T-helper 22 cell (primary cell): ENCODE data around the gene CRYAA.
"Not testable (repeated sequence)": the region's sequence is repeated elsewhere in the genome, so short reads cannot be mapped to it uniquely, and the experiment has no call there.

Source experiments
- DNase-seq: peaks from one replicate; pipeline ENCODE4 v3.0.0-alpha.2; 2020; ENCODE audit warnings: low read depth

The CRYAA gene

DNA sequence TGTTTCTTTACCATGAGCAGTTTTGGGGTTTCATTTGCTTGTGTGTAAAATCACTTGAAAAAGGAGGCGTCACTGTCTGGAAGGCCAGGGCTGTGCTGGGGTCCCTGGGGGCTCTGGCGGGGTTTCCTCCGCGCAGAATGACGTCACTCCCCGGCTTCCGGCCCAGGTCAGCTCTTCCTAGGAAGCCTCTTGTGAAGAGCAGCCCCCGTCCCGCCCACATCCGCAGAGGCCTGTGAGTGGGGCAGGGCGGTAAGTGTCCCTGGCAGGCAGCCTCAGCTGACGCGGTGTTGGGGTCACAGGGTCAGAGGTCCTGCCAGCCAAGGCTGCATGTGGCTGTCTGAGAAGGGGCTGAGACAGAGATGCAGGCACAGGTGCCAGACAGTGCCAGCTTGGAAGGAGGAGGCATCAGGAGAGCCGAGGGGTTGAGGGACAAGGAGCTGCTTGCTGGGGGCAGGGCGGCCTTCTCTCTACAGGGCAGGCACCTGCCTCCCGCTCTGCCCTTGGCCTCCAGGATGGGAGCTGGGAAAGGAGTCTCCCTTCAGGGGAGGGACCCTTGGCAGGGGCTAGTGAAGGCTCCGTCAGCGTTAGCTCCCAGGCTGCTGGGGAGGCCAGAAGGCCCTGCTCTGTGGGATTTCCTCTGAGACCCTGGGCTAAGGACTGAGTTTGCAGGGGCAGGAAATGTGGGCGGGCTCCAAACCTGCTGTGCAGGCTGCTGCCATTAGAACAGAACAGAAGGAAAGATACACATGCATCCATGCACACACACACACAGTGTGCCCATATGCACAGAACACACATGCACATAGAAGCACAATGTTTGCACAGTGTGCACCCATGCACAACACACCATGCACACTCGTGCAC lies 8.5 kb downstream of the CRYAA start:
- not testable (repeated sequence) for DNase-seq

GRCh38 chr21:43178175-43178826 lies 9.5 kb downstream of the CRYAA start:
- DNase-seq: not testable (repeated sequence)

GRCh38 chr21:43181033-43181432 lies 12.2 kb downstream of the CRYAA start:
- not testable (repeated sequence) for DNase-seq

DNA sequence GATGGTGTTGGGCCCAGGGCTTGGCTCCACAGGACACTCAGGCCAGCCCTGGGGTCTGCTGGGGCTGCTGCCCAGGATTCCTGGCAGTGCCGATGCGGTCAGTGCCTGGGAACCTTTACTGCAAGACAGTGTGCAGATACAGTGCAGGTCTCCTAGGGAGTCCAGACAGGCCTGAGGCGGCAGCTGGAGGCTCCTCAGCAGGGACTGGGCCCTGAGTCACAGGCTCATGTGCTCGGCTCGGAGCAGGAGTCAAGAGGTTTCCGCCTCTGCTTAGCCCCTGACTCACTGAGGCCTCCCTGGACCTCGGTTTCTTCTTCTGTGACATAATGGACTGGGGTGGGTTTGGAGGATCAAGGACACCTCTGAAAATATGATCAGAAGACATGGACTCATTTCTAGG lies 18.5 kb downstream of the CRYAA start:
- DNase-seq: not testable (repeated sequence)

DNA sequence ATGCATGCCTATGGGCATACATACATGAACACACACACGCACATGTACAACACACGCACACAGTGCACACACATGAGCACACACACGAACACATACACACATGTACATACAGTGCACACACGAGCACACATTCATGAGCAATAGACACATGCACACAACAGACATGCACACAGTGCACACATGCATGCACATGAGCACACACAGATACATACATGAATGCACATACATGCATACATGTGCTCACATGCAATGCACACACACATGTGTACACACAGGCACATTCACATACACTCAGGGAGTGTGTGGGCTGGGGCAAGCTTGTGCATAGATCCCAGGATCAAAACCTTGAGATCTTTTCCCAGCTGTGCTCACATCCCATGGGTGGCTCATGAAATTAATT lies 18.9 kb downstream of the CRYAA start:
- DNase-seq: no peak

GRCh38 chr21:43188181-43188580 lies 19.4 kb downstream of the CRYAA start:
- DNase-seq: no peak

GRCh38 chr21:43188592-43189210 lies 19.9 kb downstream of the CRYAA start:
- DNase-seq: no peak

- no peak for DNase-seq
Observed at GRCh38 chr21:43189936-43190335, 21.1 kb downstream of the CRYAA start.

DNA sequence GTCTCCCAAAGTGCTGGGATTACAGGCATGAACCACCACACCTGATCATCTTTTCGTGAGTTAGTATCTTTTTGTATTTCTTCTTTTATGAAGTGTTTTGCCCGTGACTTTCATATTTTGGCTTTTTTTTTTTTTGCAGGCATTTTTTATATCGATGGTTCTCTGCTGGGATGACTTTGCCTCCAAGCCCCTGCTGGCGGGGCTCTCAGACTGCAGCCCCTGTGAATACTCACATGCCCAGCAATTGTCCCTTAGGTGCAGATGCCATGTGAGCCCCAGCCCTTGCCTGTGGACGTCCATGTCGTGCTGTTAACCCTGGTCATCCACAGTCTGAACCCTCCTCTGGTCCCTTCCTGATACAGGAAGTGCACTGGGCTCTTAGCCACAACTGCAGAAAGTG lies 21.7 kb downstream of the CRYAA start:
- no peak for DNase-seq

DNA sequence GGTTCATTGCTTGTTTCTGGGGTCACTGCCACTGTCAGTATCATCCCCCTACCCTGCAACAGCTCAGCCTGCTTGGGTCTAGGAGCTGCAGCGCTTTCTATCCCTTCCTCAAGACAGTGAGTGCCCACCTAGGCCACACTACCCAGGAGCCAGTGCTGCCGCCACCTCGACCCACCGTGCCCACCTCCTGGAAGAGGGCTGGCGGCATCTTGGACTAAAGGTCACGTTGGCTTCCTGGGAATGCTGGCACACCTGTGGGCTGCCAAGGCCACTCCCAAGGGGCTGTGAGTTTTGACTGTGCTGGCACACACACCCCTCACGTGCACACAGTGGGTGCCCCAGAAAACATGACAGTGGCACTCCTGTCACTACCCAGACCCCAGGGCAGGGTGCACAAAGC lies 22.1 kb downstream of the CRYAA start:
- DNase-seq: no peak

GRCh38 chr21:43191521-43191920 lies 22.7 kb downstream of the CRYAA start:
- DNase-seq: no peak

DNA sequence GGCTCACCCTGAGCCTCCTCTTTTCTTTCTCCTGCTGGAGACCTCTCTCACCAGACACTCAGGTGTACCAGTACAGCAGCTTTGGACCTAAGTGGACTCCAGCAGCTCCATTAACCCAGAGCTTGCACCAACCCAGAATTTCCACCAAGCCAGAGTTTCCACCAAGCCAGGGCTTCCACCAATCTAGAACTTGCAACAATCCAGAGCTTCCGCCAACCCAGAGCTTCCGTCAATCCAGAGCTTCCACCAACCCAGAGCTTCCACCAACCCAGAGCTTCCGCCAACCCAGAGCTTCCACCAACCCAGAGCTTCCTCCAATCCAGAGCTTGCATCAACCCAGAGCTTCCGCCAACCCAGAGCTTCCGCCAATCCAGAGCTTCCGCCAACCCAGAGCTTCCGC lies 23.2 kb downstream of the CRYAA start:
- no peak for DNase-seq

DNA sequence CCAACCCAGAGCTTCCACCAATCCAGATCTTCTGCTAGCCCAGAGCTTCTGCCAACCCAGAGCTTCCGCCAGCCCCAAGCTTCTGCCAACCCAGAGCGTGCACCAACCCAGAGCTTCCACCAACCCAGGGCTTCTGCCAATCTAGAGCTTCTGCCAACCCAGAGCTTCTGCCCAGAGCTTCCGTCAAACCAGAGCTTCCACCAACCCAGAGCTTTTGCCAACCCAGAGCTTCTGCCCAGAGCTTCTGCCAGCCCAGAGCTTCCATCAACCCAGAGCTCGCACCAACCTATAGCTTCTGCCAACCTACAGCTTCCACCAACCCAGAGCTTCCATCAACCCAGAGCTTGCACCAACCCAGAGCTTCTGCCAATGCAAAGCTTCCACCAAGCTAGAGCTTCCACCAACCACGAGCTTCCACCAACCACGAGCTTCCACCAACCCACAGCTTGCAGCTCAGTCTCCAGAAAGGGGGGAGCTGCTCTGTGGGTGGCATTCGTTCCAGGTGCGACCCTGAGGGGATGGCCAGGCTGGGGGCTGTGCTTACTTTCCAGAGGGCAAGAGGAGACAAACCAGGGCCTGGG lies 23.8 kb downstream of the CRYAA start:
- no peak for DNase-seq

GRCh38 chr21:43193088-43193650 lies 24.4 kb downstream of the CRYAA start:
- no peak for DNase-seq

DNA sequence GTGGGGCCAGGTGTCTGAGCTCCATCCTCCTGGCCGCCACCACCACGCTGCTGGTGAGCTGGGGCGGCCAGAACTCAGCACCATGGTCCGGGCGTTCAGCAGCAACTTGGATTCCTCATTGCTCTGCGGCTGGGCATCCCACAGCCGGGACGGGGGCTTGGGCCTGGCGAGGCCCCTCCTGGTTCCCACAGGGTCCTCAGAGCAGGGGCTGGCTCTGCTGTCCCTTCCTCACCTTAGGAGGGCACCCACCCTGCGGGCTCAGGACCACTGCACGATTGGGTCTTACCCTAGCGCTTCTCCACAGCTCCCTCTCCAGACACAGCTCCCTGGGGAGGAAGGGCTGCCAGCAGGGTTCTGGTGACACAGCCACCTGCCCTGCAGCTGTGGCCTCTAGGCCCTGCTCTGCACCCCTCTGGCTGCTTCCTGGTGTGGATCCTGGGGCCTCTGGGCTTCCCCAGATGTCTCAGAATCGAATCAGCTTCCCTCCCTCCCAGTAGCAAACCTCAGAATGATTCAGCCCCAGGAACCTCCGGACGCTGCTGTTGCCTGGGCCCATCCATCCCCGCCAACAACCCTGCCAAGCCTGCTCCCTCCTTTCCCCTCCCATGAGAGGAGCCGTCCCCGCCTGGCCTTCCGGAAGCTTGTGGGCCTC lies 25.0 kb downstream of the CRYAA start:
- no peak for DNase-seq

GRCh38 chr21:43194303-43195120 lies 25.7 kb downstream of the CRYAA start:
- no peak for DNase-seq

DNA sequence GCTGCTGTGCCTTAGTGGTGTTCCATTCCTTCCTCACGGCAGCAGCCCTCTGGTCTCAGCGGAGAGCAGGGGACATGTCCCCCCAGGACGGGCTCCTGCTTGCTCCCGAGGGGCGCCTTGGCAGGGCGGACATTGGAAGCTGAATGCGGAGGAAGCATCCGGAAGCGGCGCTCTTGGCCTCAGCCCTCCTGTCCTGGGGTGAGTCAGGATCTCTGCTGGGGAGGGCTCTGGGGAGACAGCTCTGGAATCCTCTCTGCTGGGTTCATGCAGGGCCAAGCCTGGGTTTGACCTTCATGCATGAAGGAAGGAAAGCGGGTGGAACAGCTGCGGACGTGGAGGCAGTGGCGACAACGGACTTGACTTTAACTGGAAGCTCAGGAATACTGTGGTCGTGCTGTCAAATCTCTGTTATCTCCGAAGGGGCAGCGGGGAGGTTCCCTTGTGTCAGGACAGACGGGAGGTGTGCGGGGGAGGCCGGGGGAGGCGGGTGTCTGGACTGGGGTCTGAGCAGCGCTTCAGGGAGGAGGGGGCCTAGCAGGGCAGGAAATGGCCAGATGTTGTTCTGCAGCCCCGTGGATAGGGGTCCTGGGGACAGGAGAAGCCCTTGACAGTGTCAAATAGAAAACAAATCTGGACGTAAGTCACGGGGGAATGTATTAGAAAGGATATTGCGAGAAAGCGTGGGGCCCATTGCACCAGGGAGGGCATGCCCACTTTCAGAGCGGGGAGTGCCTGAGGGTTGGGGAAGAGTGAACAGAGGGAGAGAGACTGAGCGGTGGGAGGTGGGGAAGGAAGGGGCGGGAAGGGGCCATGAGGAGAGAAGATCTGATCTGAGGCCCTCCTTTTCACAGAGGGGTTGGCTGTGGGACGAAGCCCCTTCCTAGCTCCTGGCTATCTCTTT lies 26.6 kb downstream of the CRYAA start:
- DNase-seq: no peak

- no peak for DNase-seq
Observed at GRCh38 chr21:43196826-43197225, 28.0 kb downstream of the CRYAA start.

GRCh38 chr21:43198376-43198775 lies 29.6 kb downstream of the CRYAA start:
- DNase-seq: no peak

DNA sequence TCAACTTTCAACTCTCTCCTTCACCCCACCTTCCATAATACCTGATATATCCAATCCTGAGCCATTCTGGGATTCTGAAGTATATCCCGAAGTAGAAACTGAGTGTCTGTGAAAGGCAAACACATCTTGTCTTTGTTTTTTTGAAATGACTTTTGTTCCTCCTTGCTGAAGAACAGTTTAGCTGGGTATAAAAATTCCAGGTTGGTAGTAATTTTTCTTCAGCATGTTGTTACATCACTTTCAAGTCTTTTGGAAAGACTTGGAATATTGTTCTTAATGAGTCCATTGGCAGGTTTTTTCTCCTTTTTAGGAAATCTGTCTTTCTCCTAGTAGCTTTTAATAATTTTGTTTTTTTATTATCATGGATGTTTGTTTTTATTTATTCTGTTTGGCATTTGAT lies 32.7 kb downstream of the CRYAA start:
- DNase-seq: no peak
